Transverse colon (tissue), 4 donors: ENCODE data around the gene TMEM250. TPM values are rescaled to one million over a fixed set of nuclear protein-coding genes. Genes with fewer than 3 reads are reported as not detected.

Source experiments
- DNase-seq: peaks from one replicate; pipeline ENCODE4 v3.0.0-alpha.2; 2019
- H3K27ac ChIP-seq, 4 donors: fragments of 200-600 bp; sonication (generic); 2 replicates each; pipeline ENCODE4 v1.5.1; 2016 to 2018; ENCODE audit warnings: inconsistent platforms in 4 of 4
- H3K27me3 ChIP-seq: fragments of 200-600 bp; sonication (generic); 2 replicates; pipeline ENCODE4 v1.5.1; 2017; ENCODE audit warnings: inconsistent platforms
- H3K36me3 ChIP-seq, 4 donors: fragments of 200-600 bp; sonication (generic); 2 replicates each; pipeline ENCODE4 v1.5.1; 2017 to 2019; ENCODE audit warnings: inconsistent platforms in 4 of 4
- H3K4me1 ChIP-seq, 4 donors: fragments of 200-600 bp; sonication (generic); 2 replicates each; pipeline ENCODE4 v1.5.1; 2017 to 2020; ENCODE audit warnings: inconsistent platforms in 4 of 4
- H3K4me3 ChIP-seq, 4 donors: fragments of 200-600 bp; sonication (generic); 1 replicate in 1 of 4; 2 replicates in 3 of 4; pipeline versions ENCODE4 v1.5.1 to v1.6.1; 2017 to 2019; ENCODE audit warnings: inconsistent platforms in 4 of 4
- H3K9me3 ChIP-seq, 2 donors: fragments of 200-600 bp; sonication (generic); 2 replicates each; pipeline ENCODE4 v1.5.1; 2017 to 2019; ENCODE audit warnings: inconsistent platforms in 2 of 2
- EP300 ChIP-seq: sonication (generic); formaldehyde crosslinking; IDR thresholded peaks from one replicate; pipeline ENCODE4 v1.6.1; 2017; ENCODE audit warnings: antibody characterized with exemption, low read depth
- POLR2A ChIP-seq: fragments of 450-650 bp; IDR thresholded peaks from one replicate; pipeline ENCODE4 v1.6.1; 2016; ENCODE audit warnings: antibody characterized with exemption, mild to moderate bottlenecking, moderate library complexity
- POLR2AphosphoS5 ChIP-seq, 3 donors: sonication (generic); formaldehyde crosslinking; IDR thresholded peaks; one replicate each; pipeline ENCODE4 v1.6.1; 2016; ENCODE audit warnings: antibody characterized with exemption in 3 of 3
- WGBS, 2 donors: methylation state at CpG; one replicate each; pipeline ENCODE4 v1.1.5; 2018; ENCODE audit warnings: low coverage in 1 of 2; 5-methylcytosine and 5-hydroxymethylcytosine counted together
- in situ Hi-C, 4 donors: fragments of 200-750 bp; cut with MboI; loops; one replicate each; pipeline versions ENCODE4 v1.15.0 to v1.15.1; 2017; ENCODE audit warnings: low sequenced_read_pairs in 3 of 4, low pct_ligation_motif_present in 1 of 4, low pct_unique_long_range_greater_than_20kb in 1 of 4
- intact Hi-C: fragments of 100-400 bp; cut with DNase I; formaldehyde crosslinking; loops from one replicate; pipeline ENCODE4 v1.15.1; 2023; ENCODE audit warnings: low total_unique reads
- total RNA-seq, 4 donors: library from RNA; depleted of rRNA; stranded (reverse); fragments of >200 nt; gene quantifications; one replicate each; pipeline ENCODE4 v1.1.0, GENCODE V29; 2016
- TF ChIP-seq, protein P1 (sequence below), 5 experiments: fragments of 200-600 bp in 3 of 5; fragments of 450-650 bp in 2 of 5; sonication (generic) in 3 of 5; IDR thresholded peaks; 1 replicate in 2 of 5; 2 replicates in 3 of 5; pipeline ENCODE4 v1.5.1; 2016 to 2017; ENCODE audit warnings: antibody characterized with exemption in 5 of 5, inconsistent platforms in 3 of 5, mild to moderate bottlenecking in 2 of 5, moderate library complexity in 1 of 5

TMEM250 gene
- total RNA-seq, 4 donors from 2014 or later, result 50.3 to 187 (median 86.6) TPM

DNA sequence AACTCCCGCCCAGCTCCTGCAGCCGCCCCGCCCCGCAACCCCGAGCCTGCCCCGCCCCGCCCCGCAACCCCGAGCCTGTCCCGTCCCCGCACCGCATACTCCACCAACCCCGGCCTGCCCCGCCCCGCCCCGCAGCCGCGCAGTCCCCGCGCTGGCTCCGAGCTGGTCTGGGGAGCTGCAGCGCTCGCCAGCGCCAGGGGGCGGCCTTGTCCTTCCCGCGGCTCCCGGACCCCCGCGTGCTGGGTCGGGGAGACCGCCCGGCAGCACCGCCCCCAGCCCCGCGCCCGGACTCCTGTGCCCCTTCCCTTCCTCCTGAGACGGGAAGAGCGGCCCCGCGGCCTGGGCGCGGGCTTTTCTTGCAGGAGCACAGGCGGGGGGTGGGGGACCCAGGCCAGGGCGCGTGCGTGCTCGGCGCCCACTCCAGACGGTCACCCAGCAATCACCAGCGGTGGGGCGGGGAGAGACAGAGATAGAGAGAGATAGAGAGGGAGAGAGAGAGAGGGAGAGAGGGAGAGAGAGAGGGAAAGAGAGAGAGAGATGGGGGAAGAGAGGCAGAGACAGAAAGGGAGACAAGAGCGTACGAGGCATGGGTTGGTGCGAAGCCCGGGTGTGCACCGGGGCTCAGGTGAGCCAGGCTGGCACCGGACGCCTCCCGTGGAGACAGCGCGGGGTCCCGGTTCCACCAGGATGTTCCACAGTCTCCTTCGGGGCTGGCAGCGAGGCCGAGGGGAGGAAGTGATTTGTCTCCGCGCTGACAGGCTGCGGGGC lies 14.7 kb upstream of the TMEM250 start:
- no peaks in the 10 kb centered on the region for H3K36me3 ChIP-seq
- intact Hi-C loops (no loop called here), in situ Hi-C loops (no loop called here)
- H3K27ac ChIP-seq, result no peak overlapping the region
- 4% methylated on average over 42 of the region's 69 CpGs; no CpG with 5 or more reads in 1 of the 2 donors for WGBS, 2 donors
- DNase-seq, result no peak
- H3K4me3 ChIP-seq, result peak overlapping the region in 2 of 4 donors; percentile 25 to 49
- H3K27me3 ChIP-seq, result peaks cover 92% of the 10 kb centered on the region
- peaks cover 3 to 18% (median 14%) of the 10 kb centered on the region in 4 donors for H3K4me1 ChIP-seq
- TF ChIP-seq POLR2AphosphoS5 (IDR thresholded peaks at IDR 0.05), result no peak
- no peak for TF ChIP-seq EP300
- TF ChIP-seq, protein P1, sequence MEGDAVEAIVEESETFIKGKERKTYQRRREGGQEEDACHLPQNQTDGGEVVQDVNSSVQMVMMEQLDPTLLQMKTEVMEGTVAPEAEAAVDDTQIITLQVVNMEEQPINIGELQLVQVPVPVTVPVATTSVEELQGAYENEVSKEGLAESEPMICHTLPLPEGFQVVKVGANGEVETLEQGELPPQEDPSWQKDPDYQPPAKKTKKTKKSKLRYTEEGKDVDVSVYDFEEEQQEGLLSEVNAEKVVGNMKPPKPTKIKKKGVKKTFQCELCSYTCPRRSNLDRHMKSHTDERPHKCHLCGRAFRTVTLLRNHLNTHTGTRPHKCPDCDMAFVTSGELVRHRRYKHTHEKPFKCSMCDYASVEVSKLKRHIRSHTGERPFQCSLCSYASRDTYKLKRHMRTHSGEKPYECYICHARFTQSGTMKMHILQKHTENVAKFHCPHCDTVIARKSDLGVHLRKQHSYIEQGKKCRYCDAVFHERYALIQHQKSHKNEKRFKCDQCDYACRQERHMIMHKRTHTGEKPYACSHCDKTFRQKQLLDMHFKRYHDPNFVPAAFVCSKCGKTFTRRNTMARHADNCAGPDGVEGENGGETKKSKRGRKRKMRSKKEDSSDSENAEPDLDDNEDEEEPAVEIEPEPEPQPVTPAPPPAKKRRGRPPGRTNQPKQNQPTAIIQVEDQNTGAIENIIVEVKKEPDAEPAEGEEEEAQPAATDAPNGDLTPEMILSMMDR (IDR thresholded peaks at IDR 0.05), result peak in 4 of 5 experiments; percentile 19 to 36 (median 22)
- TF ChIP-seq POLR2A, result no peak
- no peaks in the 10 kb centered on the region for H3K9me3 ChIP-seq

GRCh38 chr9:136132512-136133050 lies 13.9 kb upstream of the TMEM250 start:
- no peak for DNase-seq
- H3K4me1 ChIP-seq, result peaks cover 3 to 18% (median 14%) of the 10 kb centered on the region in 4 donors
- no peaks in the 10 kb centered on the region for H3K9me3 ChIP-seq
- no peaks in the 10 kb centered on the region for H3K36me3 ChIP-seq
- 12% methylated on average over 42 of the region's 52 CpGs; no CpG with 5 or more reads in 1 of the 2 donors for WGBS, 2 donors
- TF ChIP-seq EP300 (no peak), POLR2AphosphoS5 (IDR thresholded peaks at IDR 0.05) (no peak), POLR2A (no peak)
- TF ChIP-seq, protein P1 (IDR thresholded peaks at IDR 0.05), result no peak
- intact Hi-C loops (no loop called here), in situ Hi-C loops (no loop called here)
- peak overlapping the region in 1 of 4 donors; percentile 49 for H3K4me3 ChIP-seq
- H3K27me3 ChIP-seq, result peaks cover 87% of the 10 kb centered on the region
- no peak overlapping the region for H3K27ac ChIP-seq

- Histone ChIP-seq H3K9me3 (no peaks in the 10 kb centered on the region), H3K36me3 (no peaks in the 10 kb centered on the region), H3K4me3 (no peak overlapping the region), H3K27me3 (peaks cover 86% of the 10 kb centered on the region), H3K27ac (no peak overlapping the region), H3K4me1 (peaks cover 3 to 18% (median 14%) of the 10 kb centered on the region in 4 donors)
- in situ Hi-C loops, result no loop called here
- WGBS, 2 donors, result 27 to 53% methylated on average over 3 to 31 of the region's 31 CpGs
- no peak for DNase-seq
- intact Hi-C loops, result no loop called here
- no peak for TF ChIP-seq POLR2AphosphoS5 (IDR thresholded peaks at IDR 0.05)
- no peak for TF ChIP-seq POLR2A
- TF ChIP-seq, protein P1 (IDR thresholded peaks at IDR 0.05), result no peak
- TF ChIP-seq EP300, result no peak
These were observed 13.2 kb upstream of the TMEM250 start for GRCh38 chr9:136131629-136132511.

DNA sequence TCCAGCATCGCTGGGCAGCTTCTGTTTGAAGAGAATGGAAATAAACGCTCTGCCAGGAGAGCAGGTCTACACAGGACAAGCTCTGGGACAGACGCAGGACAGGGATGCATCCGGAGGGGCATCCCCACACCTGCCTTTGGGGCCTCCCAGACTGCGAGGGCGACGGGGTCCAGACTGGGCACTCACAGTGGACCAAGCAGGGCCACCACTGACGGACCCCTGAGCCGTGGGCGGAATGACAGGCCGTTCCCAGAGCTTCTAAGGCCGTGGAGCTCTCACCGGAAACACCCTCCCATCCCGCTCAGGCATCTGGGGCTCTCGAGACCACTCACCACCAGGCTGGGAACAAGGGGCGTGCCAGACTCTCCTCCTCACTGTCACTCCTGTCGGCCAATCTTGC lies 10.5 kb upstream of the TMEM250 start:
- Histone ChIP-seq H3K4me1 (peaks cover 3 to 18% (median 14%) of the 10 kb centered on the region in 4 donors), H3K9me3 (no peaks in the 10 kb centered on the region), H3K36me3 (no peaks in the 10 kb centered on the region), H3K27me3 (peaks cover 62% of the 10 kb centered on the region), H3K4me3 (no peak overlapping the region), H3K27ac (no peak overlapping the region)
- TF ChIP-seq POLR2AphosphoS5 (IDR thresholded peaks at IDR 0.05) (no peak), POLR2A (no peak), EP300 (no peak)
- TF ChIP-seq, protein P1 (IDR thresholded peaks at IDR 0.05), result no peak
- no peak for DNase-seq
- in situ Hi-C loops (loop anchor here in 2 of 4 donors (10.0 kb wide), 2 partner anchors 164 to 264 kb away; partner anchors contain the start of gene UBAC1 (in 1 of the 2)), intact Hi-C loops (no loop called here)
- WGBS, 2 donors, result 79 to 80% methylated on average over 2 to 17 of the region's 17 CpGs
